ENCODE results near the gene DLL1.

DNA sequence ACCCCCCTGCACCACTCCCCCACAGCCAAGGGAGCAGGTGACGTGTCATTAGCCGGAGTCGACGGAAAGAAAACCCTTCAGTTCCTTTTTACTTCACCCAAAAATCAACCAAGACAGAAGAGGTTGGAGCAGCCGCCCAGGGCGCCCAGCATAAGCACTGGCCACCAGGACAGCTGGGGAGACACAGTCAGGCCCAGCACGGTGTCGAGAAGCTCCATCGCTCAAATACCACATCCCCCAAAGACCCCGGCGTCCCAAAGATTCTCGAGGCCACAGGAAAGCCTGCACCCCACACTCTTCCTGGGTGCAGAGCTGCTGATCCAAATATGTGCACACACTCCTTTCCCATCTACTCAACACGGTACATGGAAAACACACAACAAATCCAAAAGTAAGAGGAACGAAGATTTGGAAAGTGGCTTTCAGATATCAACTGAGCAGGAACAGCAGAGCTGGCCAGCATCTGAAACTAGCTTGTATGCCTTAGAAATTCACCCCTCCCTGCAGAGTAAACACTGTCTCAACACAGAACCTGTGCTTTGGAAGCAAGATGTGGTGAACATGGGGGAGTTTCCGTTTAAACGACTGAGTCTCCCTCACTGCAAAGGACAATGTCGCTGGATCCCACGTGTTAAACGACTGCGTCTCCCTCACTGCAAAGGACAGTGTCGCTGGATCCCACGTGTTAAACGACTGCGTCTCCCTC, 54.6 kb downstream of the DLL1 start:
- TF ChIP-seq, protein P1, sequence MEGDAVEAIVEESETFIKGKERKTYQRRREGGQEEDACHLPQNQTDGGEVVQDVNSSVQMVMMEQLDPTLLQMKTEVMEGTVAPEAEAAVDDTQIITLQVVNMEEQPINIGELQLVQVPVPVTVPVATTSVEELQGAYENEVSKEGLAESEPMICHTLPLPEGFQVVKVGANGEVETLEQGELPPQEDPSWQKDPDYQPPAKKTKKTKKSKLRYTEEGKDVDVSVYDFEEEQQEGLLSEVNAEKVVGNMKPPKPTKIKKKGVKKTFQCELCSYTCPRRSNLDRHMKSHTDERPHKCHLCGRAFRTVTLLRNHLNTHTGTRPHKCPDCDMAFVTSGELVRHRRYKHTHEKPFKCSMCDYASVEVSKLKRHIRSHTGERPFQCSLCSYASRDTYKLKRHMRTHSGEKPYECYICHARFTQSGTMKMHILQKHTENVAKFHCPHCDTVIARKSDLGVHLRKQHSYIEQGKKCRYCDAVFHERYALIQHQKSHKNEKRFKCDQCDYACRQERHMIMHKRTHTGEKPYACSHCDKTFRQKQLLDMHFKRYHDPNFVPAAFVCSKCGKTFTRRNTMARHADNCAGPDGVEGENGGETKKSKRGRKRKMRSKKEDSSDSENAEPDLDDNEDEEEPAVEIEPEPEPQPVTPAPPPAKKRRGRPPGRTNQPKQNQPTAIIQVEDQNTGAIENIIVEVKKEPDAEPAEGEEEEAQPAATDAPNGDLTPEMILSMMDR (IDR thresholded peaks at IDR 0.05), result no peak
- TF ChIP-seq POLR2AphosphoS5 (IDR thresholded peaks at IDR 0.05), result no peak

Data from stomach (tissue), 4 donors.